Cardiac muscle cell (in vitro differentiated cells and primary cell): Measurements from ENCODE around the gene RALA. TPM values are rescaled to one million over a fixed set of nuclear protein-coding genes. Genes with fewer than 3 reads are reported as not detected.

Experiments
- DNase-seq, 2 donors: peaks; one replicate each; pipeline versions ENCODE4 v3.0.0 to v3.0.0-alpha.2; 2010 to 2017; ENCODE audit warnings: low read depth in 1 of 2, low spot score in 1 of 2
- H3K27ac ChIP-seq: fragments of 200-600 bp; sonication (generic); 2 replicates; pipeline ENCODE4 v1.5.1; 2016
- H3K27me3 ChIP-seq: fragments of 200-600 bp; sonication (generic); 2 replicates; pipeline ENCODE4 v1.6.0; 2016; ENCODE audit warnings: control low read depth
- H3K36me3 ChIP-seq: fragments of 200-600 bp; sonication (generic); 2 replicates; pipeline ENCODE4 v1.5.1; 2016; ENCODE audit warnings: control low read depth
- H3K4me1 ChIP-seq: fragments of 200-600 bp; sonication (generic); 2 replicates; pipeline ENCODE4 v1.8.1; 2017; ENCODE audit warnings: low read depth, mild to moderate bottlenecking, mixed run types
- H3K4me3 ChIP-seq: fragments of 200-600 bp; sonication (generic); 2 replicates; pipeline ENCODE4 v1.5.1; 2016; ENCODE audit warnings: mild to moderate bottlenecking
- H3K9me3 ChIP-seq: fragments of 200-600 bp; sonication (generic); 2 replicates; pipeline ENCODE4 v1.5.1; 2017; ENCODE audit warnings: low read depth, mild to moderate bottlenecking, control low read depth
- CTCF ChIP-seq: IDR thresholded peaks from 2 replicates; pipeline ENCODE4 v1.5.1; 2012; ENCODE audit warnings: low read depth, mild to moderate bottlenecking, low read length
- polyA plus RNA-seq: library from polyadenylated mRNA; unstranded; fragments of >200 nt; fragmentation: Nextera tagmentation; extraction: Ambion mirVana; gene quantifications from 2 replicates; pipeline ENCODE4 v1.2.1, GENCODE V29; 2016
- total RNA-seq: library from RNA; depleted of rRNA; stranded (reverse); fragments of >200 nt; gene quantifications from 2 replicates; pipeline ENCODE4 v1.2.3, GENCODE V29; 2016

The RALA gene
- total and polyA plus RNA-seq, 2 experiments from 2014 or later: 7.3 to 44.4 TPM

- Histone ChIP-seq H3K4me1 (no peaks in the 10 kb centered on the region), H3K36me3 (no peaks in the 10 kb centered on the region), H3K9me3 (no peaks in the 10 kb centered on the region), H3K4me3 (no peak overlapping the region), H3K27me3 (no peaks in the 10 kb centered on the region), H3K27ac (no peak overlapping the region)
- peak in 1 of 2 donors; percentile 76 for DNase-seq
- TF ChIP-seq CTCF: no peak
Observed at GRCh38 chr7:39650676-39651075, 27.3 kb downstream of the RALA start.

GRCh38 chr7:39651265-39651664 lies 27.9 kb downstream of the RALA start:
- TF ChIP-seq CTCF: no peak
- peak in 1 of 2 donors; percentile 57 for DNase-seq
- no peaks in the 10 kb centered on the region for H3K36me3 ChIP-seq

DNA sequence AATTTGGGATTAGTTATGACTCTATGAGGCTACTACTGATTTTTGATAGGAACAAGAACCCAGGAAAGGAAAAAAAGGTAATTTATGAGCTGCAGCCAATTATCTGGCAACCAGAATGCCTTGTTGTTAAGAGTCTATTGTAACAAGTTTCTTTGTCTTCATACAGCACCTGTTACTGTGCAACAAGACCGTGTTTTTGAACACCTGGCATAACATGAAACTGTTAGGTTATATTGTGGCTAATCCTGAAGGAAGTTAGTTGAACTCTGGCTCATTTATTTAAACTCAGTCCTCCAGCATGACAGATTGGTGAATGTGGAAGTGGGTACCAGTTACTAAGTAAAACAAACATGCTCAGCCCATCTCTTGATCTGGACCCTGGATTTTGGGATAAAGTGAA lies 33.0 kb downstream of the RALA start:
- no peaks in the 10 kb centered on the region for H3K36me3 ChIP-seq
- no peaks in the 10 kb centered on the region for H3K27me3 ChIP-seq
- no peak for TF ChIP-seq CTCF
- no peak overlapping the region for H3K27ac ChIP-seq
- no peak overlapping the region for H3K4me3 ChIP-seq
- H3K4me1 ChIP-seq: no peaks in the 10 kb centered on the region
- DNase-seq: no peak
- no peaks in the 10 kb centered on the region for H3K9me3 ChIP-seq

More at GRCh38 chr7:39651265-39651664, 27.9 kb downstream of the RALA start:
- no peaks in the 10 kb centered on the region for H3K27me3 ChIP-seq
- no peak overlapping the region for H3K27ac ChIP-seq
- H3K4me3 ChIP-seq: no peak overlapping the region
- no peaks in the 10 kb centered on the region for H3K9me3 ChIP-seq
- H3K4me1 ChIP-seq: no peaks in the 10 kb centered on the region

DNA sequence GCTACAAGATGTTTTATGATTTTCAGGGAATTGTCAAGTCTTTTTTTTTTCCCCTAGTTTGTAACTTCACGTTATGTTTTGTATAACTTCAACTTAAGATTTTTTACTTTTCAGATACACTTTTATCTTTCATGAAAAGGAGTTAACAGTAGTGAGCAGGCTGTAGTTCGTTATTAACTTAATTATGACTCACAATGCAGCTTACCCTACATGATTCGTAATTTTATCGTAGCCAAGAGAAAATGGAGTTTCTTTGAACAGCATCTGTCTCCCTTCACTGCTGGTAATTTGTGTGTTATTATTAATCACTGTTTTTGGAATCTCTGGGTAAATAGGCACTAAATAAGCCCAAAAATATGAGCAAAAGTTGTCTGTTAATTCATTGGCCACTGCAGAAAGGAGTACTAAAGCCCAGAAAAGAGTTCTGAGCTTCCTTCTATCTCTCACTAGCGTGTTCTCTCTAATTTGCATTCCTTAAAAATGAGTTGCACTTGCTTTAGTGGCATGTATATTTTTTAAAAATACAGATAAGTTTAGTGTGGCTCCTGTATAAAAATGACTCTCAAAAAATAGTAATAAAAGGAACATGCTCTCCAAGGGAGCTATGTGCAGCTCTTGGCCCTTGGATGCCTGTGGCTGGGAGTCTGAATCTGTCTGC lies 36.1 kb downstream of the RALA start:
- TF ChIP-seq CTCF: no peak
- H3K9me3 ChIP-seq: no peaks in the 10 kb centered on the region
- no peaks in the 10 kb centered on the region for H3K36me3 ChIP-seq
- no peaks in the 10 kb centered on the region for H3K27me3 ChIP-seq
- H3K27ac ChIP-seq: no peak overlapping the region
- no peak overlapping the region for H3K4me3 ChIP-seq
- no peak for DNase-seq
- H3K4me1 ChIP-seq: no peaks in the 10 kb centered on the region

GRCh38 chr7:39661960-39662359 lies 38.6 kb downstream of the RALA start:
- H3K27me3 ChIP-seq: no peaks in the 10 kb centered on the region
- TF ChIP-seq CTCF: no peak

More at GRCh38 chr7:39661960-39662359, 38.6 kb downstream of the RALA start:
- H3K27ac ChIP-seq: no peak overlapping the region
- DNase-seq: no peak
- H3K36me3 ChIP-seq: no peaks in the 10 kb centered on the region
- no peaks in the 10 kb centered on the region for H3K4me1 ChIP-seq
- H3K4me3 ChIP-seq: no peak overlapping the region
- H3K9me3 ChIP-seq: no peaks in the 10 kb centered on the region
